PC-3 (cell line): ENCODE data around the gene LMTK3. TPM values are rescaled to one million over a fixed set of nuclear protein-coding genes. Genes with fewer than 3 reads are reported as not detected.

Source experiments
- ATAC-seq: fragments of 200-7000 bp; cut with Tn5 transposase; 2 replicates; pipeline ENCODE4 v1.9.1; 2020; ENCODE audit warnings: mild to moderate bottlenecking, moderate library complexity
- Bru-seq: library from RNA; stranded (reverse); fragments of 400-500 nt; gene quantifications from one replicate; lab custom pipeline; 2021; lab: Mats Ljungman, UMichigan
- BruChase-seq, 2 experiments: library from RNA; stranded (reverse); fragments of 400-500 nt; gene quantifications; one replicate each; lab custom pipeline; 2021; lab: Mats Ljungman, UMichigan
- BruUV-seq: library from RNA; stranded (reverse); fragments of 400-500 nt; replicated peaks from 2 replicates; lab custom pipeline; 2021; lab: Mats Ljungman, UMichigan
- CTCF ChIA-PET: fragments of 300-600 bp; sonication (Branson Sonifier 250); formaldehyde crosslinking; loops from one replicate; lab custom pipeline; 2022; ENCODE audit warnings: antibody characterized with exemption; lab: Charles Lee
- POLR2A ChIA-PET: fragments of 300-600 bp; sonication (Branson Sonifier 250); formaldehyde crosslinking; loops from one replicate; lab custom pipeline; 2022; ENCODE audit warnings: antibody characterized with exemption; ENCODE audit not compliant: unreplicated experiment; lab: Charles Lee
- DNase-seq: peaks from one replicate; pipeline ENCODE4 v3.0.0-alpha.2; 2015
- H2AFZ ChIP-seq: fragments of 300-600 bp; sonication (generic); 2 replicates; pipeline ENCODE4 v1.6.0; 2016; ENCODE audit warnings: antibody characterized with exemption, low read length
- H3F3A ChIP-seq: fragments of 300-600 bp; sonication (generic); one replicate; pipeline ENCODE4 v1.6.0; 2017; ENCODE audit warnings: antibody characterized with exemption, low read length, control low read depth, mild to moderate bottlenecking; ENCODE audit not compliant: unreplicated experiment
- H3K27ac ChIP-seq: fragments of 300-600 bp; sonication (generic); 2 replicates; pipeline ENCODE4 v1.5.1; 2016; ENCODE audit warnings: mild to moderate bottlenecking, low read length
- H3K27me3 ChIP-seq: fragments of 300-600 bp; sonication (generic); 2 replicates; pipeline ENCODE4 v1.6.1; 2016; ENCODE audit warnings: low read length, mixed read lengths
- H3K36me3 ChIP-seq: fragments of 300-600 bp; sonication (generic); 2 replicates; pipeline ENCODE4 v1.6.1; 2016; ENCODE audit warnings: low read depth, mixed run types, low read length, mixed read lengths
- H3K4me1 ChIP-seq: fragments of 300-600 bp; sonication (generic); 2 replicates; pipeline ENCODE4 v1.5.1; 2016; ENCODE audit warnings: low read length; ENCODE audit not compliant: insufficient read depth
- H3K4me2 ChIP-seq: fragments of 300-600 bp; sonication (generic); 2 replicates; pipeline ENCODE4 v1.6.0; 2016; ENCODE audit warnings: low read length
- H3K4me3 ChIP-seq: fragments of 300-600 bp; sonication (generic); 2 replicates; pipeline ENCODE4 v1.5.1; 2016; ENCODE audit warnings: mild to moderate bottlenecking, low read length, mixed read lengths
- H3K79me2 ChIP-seq: fragments of 300-600 bp; sonication (generic); 2 replicates; pipeline ENCODE4 v1.6.1; 2017; ENCODE audit warnings: low read length, mixed read lengths
- H3K9ac ChIP-seq: fragments of 300-600 bp; sonication (generic); 2 replicates; pipeline ENCODE4 v1.6.0; 2016; ENCODE audit warnings: mild to moderate bottlenecking, low read length
- H3K9me2 ChIP-seq: fragments of 300-600 bp; sonication (generic); replicated peaks from 2 replicates; pipeline ENCODE4 v1.6.1; 2016; ENCODE audit warnings: mixed run types, low read length, mixed read lengths
- H3K9me3 ChIP-seq: fragments of 300-600 bp; sonication (generic); 2 replicates; pipeline ENCODE4 v1.6.1; 2016; ENCODE audit warnings: low read length, mixed read lengths
- H4K20me1 ChIP-seq: fragments of 300-600 bp; sonication (generic); 2 replicates; pipeline ENCODE4 v1.6.1; 2016; ENCODE audit warnings: low read length, mixed read lengths
- EZH2 ChIP-seq: fragments of 300-600 bp; sonication (generic); IDR thresholded peaks from one replicate; pipeline ENCODE4 v1.6.1; 2017; ENCODE audit warnings: antibody characterized with exemption, mild to moderate bottlenecking, low read length; ENCODE audit not compliant: unreplicated experiment
- EZH2phosphoT487 ChIP-seq: fragments of 300-600 bp; sonication (generic); IDR thresholded peaks from 2 replicates; pipeline ENCODE4 v1.6.1; 2018; ENCODE audit warnings: mild to moderate bottlenecking, antibody characterized with exemption, low read length, borderline replicate concordance
- intact Hi-C: fragments of 100-400 bp; cut with micrococcal nuclease; formaldehyde crosslinking; loops from 2 replicates; pipeline ENCODE4 v1.9.0; 2023
- long read RNA-seq: library from polyadenylated mRNA; unstranded; transcript quantifications from one replicate; pipeline ENCODE4 v2.0.0, GENCODE V29; 2021; ENCODE audit not compliant: unreplicated experiment
- total RNA-seq: library from RNA; depleted of rRNA; stranded (reverse); fragments of >200 nt; gene quantifications from 2 replicates; pipeline ENCODE4 v1.2.3, GENCODE V29; 2014; rRNA removed
- TF ChIP-seq, protein P1 (sequence below): fragments of 300-600 bp; sonication (generic); conservative IDR thresholded peaks from 2 replicates; pipeline ENCODE4 v1.5.1; 2017; ENCODE audit warnings: antibody characterized with exemption, low read depth, mild to moderate bottlenecking, low read length

LMTK3 gene
- total RNA-seq: 4.8 and 8.3 TPM in 2 replicates
- percentile 48 among the genes with signal in this experiment for Bru-seq, nascent RNA
- percentile 49 among the genes with signal in this experiment for BruChase-seq, experiment 1, labeled RNA remaining after a 6-hour chase
- BruChase-seq, experiment 2, labeled RNA remaining after a 2-hour chase: percentile 45 among the genes with signal in this experiment
- long read RNA-seq, partial matches to known transcripts: 3 of 11 reads
- long read RNA-seq, other reads (novel, unspliced or antisense): 8 of 11 reads

DNA sequence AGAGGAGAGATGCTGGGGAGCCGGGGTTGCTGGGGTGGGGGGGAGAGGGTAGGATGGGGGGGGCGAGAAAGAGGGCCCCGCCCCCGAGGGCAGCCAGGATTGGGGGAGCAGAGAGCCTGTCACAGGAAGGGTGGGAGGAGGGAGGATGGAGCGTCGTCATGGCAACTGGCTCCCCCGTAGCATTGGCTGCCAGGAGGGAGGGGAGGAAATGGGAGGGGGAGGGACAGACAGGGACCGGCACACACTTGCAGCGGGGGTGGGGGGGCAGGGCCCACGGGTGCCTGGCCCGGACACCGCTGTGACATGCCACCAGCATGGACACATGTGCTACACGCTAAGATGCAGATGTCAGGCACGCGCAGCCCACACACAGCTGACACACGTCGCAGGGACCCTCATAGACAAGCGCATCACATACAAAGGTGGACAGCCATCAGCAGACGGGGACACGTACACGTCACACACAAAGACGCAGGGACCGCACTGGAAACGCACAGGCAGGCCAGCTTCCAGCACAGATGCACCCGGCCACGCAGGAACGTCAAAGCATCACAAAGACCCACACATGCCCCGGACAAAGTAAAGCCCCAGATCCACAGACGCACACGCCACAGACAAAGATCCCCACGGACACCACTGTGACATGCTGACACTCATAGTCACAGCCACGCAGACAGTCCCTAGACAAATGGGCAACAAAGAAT lies at the start of gene LMTK3:
Gene LMTK3, minus strand, starts transcription at position 36 of the 704 bp plus-strand sequence. CDS start 259 bp downstream, outside the sequence.
- no peak within 1 kb of the TSS for H3K27ac ChIP-seq
- H3K27me3 ChIP-seq: no peaks in the 10 kb centered on the region
- CTCF ChIA-PET: no interaction called here
- H3K4me2 ChIP-seq: peak within 1 kb of the TSS; percentile 98
- H3K36me3 ChIP-seq: no peaks in the 10 kb centered on the region
- intact Hi-C loops: no loop called here
- no peaks in the 10 kb centered on the region for H3F3A ChIP-seq
- H3K79me2 ChIP-seq: no peaks in the 10 kb centered on the region
- ATAC-seq: no peak
- TF ChIP-seq, protein P1, sequence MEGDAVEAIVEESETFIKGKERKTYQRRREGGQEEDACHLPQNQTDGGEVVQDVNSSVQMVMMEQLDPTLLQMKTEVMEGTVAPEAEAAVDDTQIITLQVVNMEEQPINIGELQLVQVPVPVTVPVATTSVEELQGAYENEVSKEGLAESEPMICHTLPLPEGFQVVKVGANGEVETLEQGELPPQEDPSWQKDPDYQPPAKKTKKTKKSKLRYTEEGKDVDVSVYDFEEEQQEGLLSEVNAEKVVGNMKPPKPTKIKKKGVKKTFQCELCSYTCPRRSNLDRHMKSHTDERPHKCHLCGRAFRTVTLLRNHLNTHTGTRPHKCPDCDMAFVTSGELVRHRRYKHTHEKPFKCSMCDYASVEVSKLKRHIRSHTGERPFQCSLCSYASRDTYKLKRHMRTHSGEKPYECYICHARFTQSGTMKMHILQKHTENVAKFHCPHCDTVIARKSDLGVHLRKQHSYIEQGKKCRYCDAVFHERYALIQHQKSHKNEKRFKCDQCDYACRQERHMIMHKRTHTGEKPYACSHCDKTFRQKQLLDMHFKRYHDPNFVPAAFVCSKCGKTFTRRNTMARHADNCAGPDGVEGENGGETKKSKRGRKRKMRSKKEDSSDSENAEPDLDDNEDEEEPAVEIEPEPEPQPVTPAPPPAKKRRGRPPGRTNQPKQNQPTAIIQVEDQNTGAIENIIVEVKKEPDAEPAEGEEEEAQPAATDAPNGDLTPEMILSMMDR: no peak
- TF ChIP-seq EZH2phosphoT487 (no peak), EZH2 (no peak)
- no peaks in the 10 kb centered on the region for H4K20me1 ChIP-seq
- H3K9me2 ChIP-seq: no peaks in the 10 kb centered on the region
- no peak within 1 kb of the TSS for H3K9ac ChIP-seq
- no TSS peak for BruUV-seq
- H3K4me1 ChIP-seq: no peaks in the 10 kb centered on the region; the same call in 1 of the 2 replicates
- DNase-seq: peak; percentile 28
- H3K4me3 ChIP-seq: peak within 1 kb of the TSS; percentile 63
- H2AFZ ChIP-seq: peak within 1 kb of the TSS; percentile 91
- POLR2A ChIA-PET: no interaction called here
- no peaks in the 10 kb centered on the region for H3K9me3 ChIP-seq

DNA sequence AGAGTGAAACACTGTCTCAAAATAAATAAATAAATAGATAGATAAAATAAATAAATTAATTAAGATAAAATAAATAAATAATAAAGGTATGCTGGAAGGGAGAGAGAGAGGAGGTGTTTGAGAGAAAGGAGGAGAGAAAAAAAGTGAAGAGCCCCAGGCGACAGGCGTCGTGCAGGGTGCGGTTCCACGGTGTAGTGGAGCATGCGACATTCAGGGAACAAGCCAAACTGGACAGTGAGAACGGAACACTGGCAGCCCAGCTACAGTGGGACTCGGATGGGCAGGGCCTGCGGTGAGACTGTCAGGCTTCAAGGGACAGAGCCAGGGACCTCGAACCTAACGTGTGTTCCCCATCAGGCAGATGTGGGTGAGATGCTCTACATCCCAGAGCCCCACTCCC lies 49.8 kb upstream of the LMTK3 start:
- H3K4me1 ChIP-seq: peaks cover 10% of the 10 kb centered on the region
- TF ChIP-seq, protein P1: no peak
- TF ChIP-seq EZH2phosphoT487 (no peak), EZH2 (no peak)
- no peaks in the 10 kb centered on the region for H3K9me3 ChIP-seq
- no peaks in the 10 kb centered on the region for H3K27me3 ChIP-seq
- H3K4me2 ChIP-seq: no peak overlapping the region
- ChIA-PET CTCF (no interaction called here), POLR2A (no interaction called here)
- H3K9ac ChIP-seq: no peak overlapping the region
- no peak overlapping the region for H2AFZ ChIP-seq
- no peaks in the 10 kb centered on the region for H4K20me1 ChIP-seq
- H3F3A ChIP-seq: no peaks in the 10 kb centered on the region
- H3K4me3 ChIP-seq: no peak overlapping the region
- DNase-seq (no peak), ATAC-seq (no peak)
- intact Hi-C loops: no loop called here
- no peak overlapping the region for H3K27ac ChIP-seq
- no peaks in the 10 kb centered on the region for H3K36me3 ChIP-seq
- no peaks in the 10 kb centered on the region for H3K79me2 ChIP-seq
- H3K9me2 ChIP-seq: no peaks in the 10 kb centered on the region
- BruUV-seq: no TSS peak
